H9 (cell line): ENCODE results near the gene SLC7A14. TPM values are rescaled to one million over a fixed set of nuclear protein-coding genes. Genes with fewer than 3 reads are reported as not detected.

Source experiments
- DNase-seq: peaks from one replicate; pipeline ENCODE4 v3.0.0-alpha.2; 2017
- H2AFZ ChIP-seq: one replicate; pipeline ENCODE4 v1.6.1; 2013; ENCODE audit warnings: mild to moderate bottlenecking, low read length, control low read depth, moderate library complexity
- H2AK5ac ChIP-seq: 2 replicates; pipeline ENCODE4 v1.6.1; 2013; ENCODE audit warnings: low read length, control low read depth, mixed read lengths; ENCODE audit not compliant: insufficient read length
- H2BK120ac ChIP-seq: one replicate; pipeline ENCODE4 v1.6.1; 2013; ENCODE audit warnings: low read depth, mild to moderate bottlenecking, low read length, control low read depth, inconsistent platforms; ENCODE audit not compliant: poor library complexity, severe bottlenecking
- H2BK12ac ChIP-seq: 2 replicates; pipeline ENCODE4 v1.6.1; 2013; ENCODE audit warnings: low read length, control low read depth, mixed read lengths, low read depth; ENCODE audit not compliant: insufficient read length
- H2BK15ac ChIP-seq: 2 replicates; pipeline ENCODE4 v1.6.1; 2013; ENCODE audit warnings: low read depth, low read length, control low read depth
- H2BK20ac ChIP-seq: one replicate; pipeline ENCODE4 v1.6.1; 2013; ENCODE audit warnings: low read depth, mild to moderate bottlenecking, low read length, control low read depth, inconsistent platforms; ENCODE audit not compliant: poor library complexity, severe bottlenecking
- H2BK5ac ChIP-seq: 2 replicates; pipeline ENCODE4 v1.6.1; 2013; ENCODE audit warnings: low read length, control low read depth, mixed read lengths; ENCODE audit not compliant: insufficient read length
- H3K14ac ChIP-seq: 2 replicates; pipeline ENCODE4 v1.6.1; 2013; ENCODE audit warnings: low read length, control low read depth; ENCODE audit not compliant: insufficient read depth
- H3K18ac ChIP-seq: 2 replicates; pipeline ENCODE4 v1.6.1; 2013; ENCODE audit warnings: low read depth, mild to moderate bottlenecking, mixed read lengths, low read length, control low read depth; ENCODE audit not compliant: insufficient read length
- H3K23ac ChIP-seq: 2 replicates; pipeline ENCODE4 v1.6.1; 2013; ENCODE audit warnings: low read length, control low read depth, mixed read lengths, low read depth; ENCODE audit not compliant: insufficient read length
- H3K23me2 ChIP-seq: 2 replicates; pipeline ENCODE4 v1.6.1; 2013; ENCODE audit warnings: low read depth, mild to moderate bottlenecking, mixed read lengths, low read length, control low read depth; ENCODE audit not compliant: insufficient read length, poor library complexity, severe bottlenecking
- H3K27ac ChIP-seq: 2 replicates; pipeline ENCODE4 v1.5.1; 2013; ENCODE audit warnings: low read length, control low read depth, mixed read lengths, low read depth; ENCODE audit not compliant: insufficient read length
- H3K27me3 ChIP-seq: 2 replicates; pipeline ENCODE4 v1.6.1; 2013; ENCODE audit warnings: low read length, control low read depth, inconsistent platforms; ENCODE audit not compliant: insufficient read depth
- H3K4ac ChIP-seq: 2 replicates; pipeline ENCODE4 v1.6.1; 2013; ENCODE audit warnings: low read depth, mild to moderate bottlenecking, control low read depth, inconsistent platforms, low read length, moderate library complexity
- H3K4me1 ChIP-seq: 2 replicates; pipeline ENCODE4 v1.6.1; 2013; ENCODE audit warnings: low read length, control low read depth, inconsistent platforms; ENCODE audit not compliant: insufficient read depth
- H3K4me2 ChIP-seq: 2 replicates; pipeline ENCODE4 v1.6.1; 2013; ENCODE audit warnings: low read length, control low read depth, mixed read lengths; ENCODE audit not compliant: insufficient read length, insufficient read depth
- H3K56ac ChIP-seq: 2 replicates; pipeline ENCODE4 v1.6.1; 2013; ENCODE audit warnings: low read depth, mild to moderate bottlenecking, mixed read lengths, low read length, control low read depth; ENCODE audit not compliant: insufficient read length
- H3K79me1 ChIP-seq: 2 replicates; pipeline ENCODE4 v1.6.1; 2013; ENCODE audit warnings: low read depth, mild to moderate bottlenecking, moderate library complexity, low read length, control low read depth, inconsistent platforms; ENCODE audit not compliant: insufficient read depth, poor library complexity, severe bottlenecking
- H3K79me2 ChIP-seq: 2 replicates; pipeline ENCODE4 v1.6.1; 2013; ENCODE audit warnings: low read length, control low read depth, inconsistent platforms; ENCODE audit not compliant: insufficient read depth
- H3K9ac ChIP-seq: 2 replicates; pipeline ENCODE4 v1.6.1; 2013; ENCODE audit warnings: low read length, control low read depth, mixed read lengths; ENCODE audit not compliant: insufficient read length; ENCODE audit errors: extremely low read depth
- H3K9me3 ChIP-seq: one replicate; pipeline ENCODE4 v1.6.1; 2013; ENCODE audit warnings: low read depth, low read length, inconsistent platforms; ENCODE audit not compliant: control insufficient read depth
- H3T11ph ChIP-seq: one replicate; pipeline ENCODE4 v1.6.1; 2013; ENCODE audit warnings: mild to moderate bottlenecking, low read length, control low read depth, inconsistent platforms
- H4K20me1 ChIP-seq: one replicate; pipeline ENCODE4 v1.6.1; 2013; ENCODE audit not compliant: control insufficient read depth, insufficient read length, insufficient read depth
- H4K5ac ChIP-seq: 2 replicates; pipeline ENCODE4 v1.6.1; 2013; ENCODE audit warnings: low read depth, mild to moderate bottlenecking, mixed read lengths, low read length, control low read depth; ENCODE audit not compliant: insufficient read length
- H4K8ac ChIP-seq: replicated peaks from 2 replicates; pipeline ENCODE4 v1.6.1; 2013; ENCODE audit warnings: low read length, control low read depth, mixed read lengths, low read depth; ENCODE audit not compliant: insufficient read length
- H4K91ac ChIP-seq: 2 replicates; pipeline ENCODE4 v1.6.1; 2013; ENCODE audit warnings: low read depth, mild to moderate bottlenecking, moderate library complexity, mixed read lengths, low read length, control low read depth; ENCODE audit not compliant: insufficient read length
- H3K27ac Mint-ChIP-seq, 3 experiments: 2 replicates in 2 of 3; 3 replicates in 1 of 3; pipeline ENCODE4 v1.8.0; 2020 to 2021; ENCODE audit warnings: mixed read lengths in 3 of 3, mild to moderate bottlenecking in 1 of 3, moderate library complexity in 1 of 3
- H3K27me3 Mint-ChIP-seq: 2 replicates; pipeline ENCODE4 v1.8.0; 2021; ENCODE audit warnings: low read depth, mild to moderate bottlenecking, moderate library complexity, mixed read lengths
- H3K36me3 Mint-ChIP-seq, 3 experiments: 2 replicates in 2 of 3; 3 replicates in 1 of 3; pipeline ENCODE4 v1.8.0; 2020 to 2021; ENCODE audit warnings: low read depth in 3 of 3, mixed read lengths in 3 of 3; ENCODE audit not compliant: insufficient read depth in 1 of 3
- H3K4me1 Mint-ChIP-seq, 2 experiments: 2 replicates each; pipeline ENCODE4 v1.8.0; 2020; ENCODE audit warnings: mixed read lengths in 2 of 2
- H3K4me3 Mint-ChIP-seq, 2 experiments: 2 replicates in 1 of 2; 3 replicates in 1 of 2; pipeline ENCODE4 v1.8.0; 2020 to 2021; ENCODE audit warnings: mild to moderate bottlenecking in 2 of 2, mixed read lengths in 2 of 2, moderate library complexity in 1 of 2
- H3K9me3 Mint-ChIP-seq, 2 experiments: 2 replicates in 1 of 2; 3 replicates in 1 of 2; pipeline ENCODE4 v1.8.0; 2020; ENCODE audit warnings: mild to moderate bottlenecking in 2 of 2, mixed read lengths in 2 of 2, moderate library complexity in 1 of 2
- WGBS: extraction: QIAGEN DNeasy Blood & Tissue Kit; methylation state at CpG from one replicate; pipeline ENCODE4 v1.1.7; 2013; ENCODE audit warnings: missing lambda C conversion rate, low lambda C conversion rate, mixed read lengths; ENCODE audit not compliant: insufficient read length; ENCODE audit errors: extremely low coverage; 5-methylcytosine and 5-hydroxymethylcytosine counted together
- total RNA-seq: library from RNA; stranded (reverse); gene quantifications from 2 replicates; pipeline ENCODE4 v1.2.1, GENCODE V29; 2021
- TF ChIP-seq, protein P1 (sequence below): fragments of 200-600 bp; sonication (generic); conservative IDR thresholded peaks from 3 replicates; pipeline ENCODE4 v1.8.0; 2021; ENCODE audit warnings: antibody characterized with exemption, mild to moderate bottlenecking

The SLC7A14 gene
- total RNA-seq, 1 experiment from 2014 or later = 0.42 TPM

DNA sequence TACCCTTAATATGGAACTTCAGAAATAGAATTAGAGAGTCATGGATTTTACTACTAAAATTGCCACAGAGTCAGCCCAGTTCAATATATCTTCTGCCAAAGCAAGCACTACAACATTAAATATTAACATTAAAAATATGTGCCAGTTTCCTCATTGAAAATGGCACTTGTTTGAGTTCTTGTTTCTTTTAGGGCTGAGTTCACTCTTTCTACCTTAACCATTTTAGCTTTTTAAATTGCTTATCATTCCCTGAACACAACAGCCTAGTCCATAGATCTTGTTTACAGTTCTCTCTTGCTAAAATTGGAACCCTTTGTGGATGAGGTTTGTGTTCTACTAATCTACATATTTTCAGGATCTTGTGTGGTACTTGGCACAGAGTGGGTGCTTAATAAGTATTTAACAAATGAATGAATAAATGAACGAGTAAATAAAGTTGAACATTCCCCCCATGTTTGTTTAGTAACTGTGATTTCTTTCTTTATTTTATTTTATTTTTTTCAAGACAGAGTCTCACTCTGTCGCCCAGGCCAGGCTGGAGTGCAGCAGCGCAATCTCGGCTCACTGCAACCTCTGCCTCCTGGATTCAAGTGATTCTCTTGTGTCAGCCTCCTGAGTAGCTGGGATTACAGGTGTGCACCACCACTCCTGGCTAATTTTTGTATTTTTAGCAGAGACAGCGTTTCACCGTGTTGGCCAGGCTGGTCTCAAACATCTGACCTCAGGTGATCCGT is 46.0 kb upstream of the SLC7A14 start:
- Histone ChIP-seq H3K23me2 (no peaks in the 10 kb centered on the region), H3T11ph (no peak overlapping the region), H4K5ac (no peak overlapping the region), H3K27ac (no peak overlapping the region), H4K8ac (no peak overlapping the region), H2AFZ (no peak overlapping the region), H4K20me1 (no peaks in the 10 kb centered on the region), H2BK120ac (no peak overlapping the region), H3K4ac (no peak overlapping the region), H2BK15ac (no peak overlapping the region), H3K4me1 (no peaks in the 10 kb centered on the region), H3K27me3 (no peaks in the 10 kb centered on the region), H3K9me3 (no peaks in the 10 kb centered on the region), H3K79me1 (no peaks in the 10 kb centered on the region), H3K56ac (no peak overlapping the region), H2BK12ac (no peak overlapping the region), H2AK5ac (no peak overlapping the region), H2BK5ac (no peak overlapping the region), H3K79me2 (no peaks in the 10 kb centered on the region), H3K4me2 (no peak overlapping the region), H3K14ac (no peak overlapping the region), H2BK20ac (no peak overlapping the region), H3K9ac (no peak overlapping the region), H3K18ac (no peak overlapping the region), H3K23ac (no peak overlapping the region), H4K91ac (no peak overlapping the region)
- TF ChIP-seq, protein P1, sequence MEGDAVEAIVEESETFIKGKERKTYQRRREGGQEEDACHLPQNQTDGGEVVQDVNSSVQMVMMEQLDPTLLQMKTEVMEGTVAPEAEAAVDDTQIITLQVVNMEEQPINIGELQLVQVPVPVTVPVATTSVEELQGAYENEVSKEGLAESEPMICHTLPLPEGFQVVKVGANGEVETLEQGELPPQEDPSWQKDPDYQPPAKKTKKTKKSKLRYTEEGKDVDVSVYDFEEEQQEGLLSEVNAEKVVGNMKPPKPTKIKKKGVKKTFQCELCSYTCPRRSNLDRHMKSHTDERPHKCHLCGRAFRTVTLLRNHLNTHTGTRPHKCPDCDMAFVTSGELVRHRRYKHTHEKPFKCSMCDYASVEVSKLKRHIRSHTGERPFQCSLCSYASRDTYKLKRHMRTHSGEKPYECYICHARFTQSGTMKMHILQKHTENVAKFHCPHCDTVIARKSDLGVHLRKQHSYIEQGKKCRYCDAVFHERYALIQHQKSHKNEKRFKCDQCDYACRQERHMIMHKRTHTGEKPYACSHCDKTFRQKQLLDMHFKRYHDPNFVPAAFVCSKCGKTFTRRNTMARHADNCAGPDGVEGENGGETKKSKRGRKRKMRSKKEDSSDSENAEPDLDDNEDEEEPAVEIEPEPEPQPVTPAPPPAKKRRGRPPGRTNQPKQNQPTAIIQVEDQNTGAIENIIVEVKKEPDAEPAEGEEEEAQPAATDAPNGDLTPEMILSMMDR = no peak
- H3K9me3 Mint-ChIP-seq = no peaks in the 10 kb centered on the region
- H3K4me1 Mint-ChIP-seq = peaks cover 11 to 14% of the 10 kb centered on the region in 2 experiments
- no peaks in the 10 kb centered on the region for H3K36me3 Mint-ChIP-seq
- H3K27ac Mint-ChIP-seq = no peak overlapping the region
- peaks cover 1% of the 10 kb centered on the region for H3K27me3 Mint-ChIP-seq
- no peak for DNase-seq
- WGBS = no CpG with 5 or more reads among the region's 7 CpGs
- H3K4me3 Mint-ChIP-seq = no peak overlapping the region
